HG02970 (cell line): ENCODE measurements around the gene PTCRA.
"Not testable (repeated sequence)": the region's sequence is repeated elsewhere in the genome, so short reads cannot be mapped to it uniquely, and the experiment has no call there.

Experiments
- ATAC-seq: cut with Tn5 transposase; IDR thresholded peaks from one replicate; pipeline ENCODE4 v1.9.1; 2021; ENCODE audit warnings: mild to moderate bottlenecking, moderate library complexity, moderate number of reproducible peaks; ENCODE audit not compliant: unreplicated experiment, low FRiP score

The PTCRA gene

DNA sequence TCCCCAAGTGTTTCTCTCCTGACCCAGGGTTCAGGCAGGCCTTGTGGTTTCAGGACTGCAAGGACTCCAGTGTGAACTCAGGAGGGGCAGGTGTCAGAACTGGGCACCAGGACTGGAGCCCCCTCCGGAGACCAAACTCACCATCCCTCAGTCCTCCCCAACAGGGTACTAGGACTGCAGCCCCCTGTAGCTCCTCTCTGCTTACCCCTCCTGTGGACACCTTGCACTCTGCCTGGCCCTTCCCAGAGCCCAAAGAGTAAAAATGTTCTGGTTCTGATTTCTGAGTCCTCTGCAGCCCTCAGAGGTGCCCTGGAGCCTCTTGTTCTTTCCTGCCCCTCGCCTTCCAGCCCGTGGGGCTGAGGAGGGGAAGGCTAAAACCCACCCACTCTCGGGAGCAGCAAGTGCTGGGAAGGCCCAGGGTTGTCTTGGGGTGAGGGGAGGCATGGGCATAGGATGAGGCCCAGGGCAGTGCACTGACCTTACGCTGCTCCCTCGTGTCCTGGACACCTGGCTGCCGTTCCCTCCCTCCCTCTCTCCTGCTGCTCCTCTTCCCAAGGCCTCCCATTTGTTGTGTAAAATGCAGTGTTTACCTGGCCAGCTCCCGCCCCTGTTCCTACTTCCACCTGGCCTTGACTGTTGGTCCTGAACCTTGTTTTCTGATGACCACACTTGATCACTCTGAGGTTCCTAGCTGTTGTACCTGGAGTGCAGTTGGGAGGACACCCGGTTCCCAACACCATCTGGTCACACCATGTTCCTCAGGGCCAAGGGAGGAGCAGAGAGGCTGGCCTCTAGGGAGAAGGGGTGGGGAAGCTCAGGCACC is 23.3 kb downstream of the PTCRA start:
- ATAC-seq: no peak

DNA sequence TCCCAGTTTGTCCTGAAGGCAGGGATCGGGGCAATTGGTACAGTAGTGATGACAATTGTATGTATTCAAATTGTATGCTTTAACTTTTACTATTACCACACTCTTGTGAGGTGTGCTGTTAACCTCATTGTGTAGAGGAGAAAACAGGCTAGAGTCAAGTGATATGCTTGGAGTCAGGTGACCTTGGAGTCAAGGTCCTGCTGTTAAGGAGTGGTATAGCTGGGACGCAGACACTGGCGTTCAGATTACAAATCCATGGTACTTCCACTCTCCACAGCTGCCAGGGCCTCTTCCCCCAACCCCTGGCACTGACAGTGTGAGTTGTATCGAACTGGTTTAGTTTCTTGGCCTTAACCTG is 23.9 kb downstream of the PTCRA start:
- ATAC-seq: no peak

DNA sequence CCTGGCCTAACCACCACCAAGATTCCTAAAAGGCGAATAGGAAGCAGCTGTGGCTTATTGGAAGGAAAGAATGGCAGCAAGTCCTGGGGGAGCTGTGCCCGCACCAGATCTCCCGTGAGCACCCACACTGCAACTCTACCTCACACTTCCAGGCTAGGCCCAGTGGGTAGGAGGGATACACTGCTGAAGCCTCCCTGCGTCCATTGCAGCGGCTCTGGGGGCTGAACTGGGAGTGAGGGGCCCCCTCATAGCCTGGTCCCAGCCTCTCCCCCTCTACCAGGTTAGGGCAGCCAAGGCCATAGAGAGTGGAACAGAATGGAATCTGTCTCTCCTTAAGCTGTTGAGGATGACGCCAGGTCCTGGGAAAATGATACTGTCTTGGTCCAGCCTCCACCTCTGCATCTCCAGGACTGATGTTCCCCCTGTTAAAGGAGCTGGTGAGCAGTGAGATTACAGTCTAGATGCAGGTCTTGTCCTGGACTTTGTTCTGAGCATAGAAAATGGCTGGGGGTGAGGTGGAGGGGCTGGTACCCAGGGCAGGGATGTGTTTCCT is 24.7 kb downstream of the PTCRA start:
- ATAC-seq: no peak

DNA sequence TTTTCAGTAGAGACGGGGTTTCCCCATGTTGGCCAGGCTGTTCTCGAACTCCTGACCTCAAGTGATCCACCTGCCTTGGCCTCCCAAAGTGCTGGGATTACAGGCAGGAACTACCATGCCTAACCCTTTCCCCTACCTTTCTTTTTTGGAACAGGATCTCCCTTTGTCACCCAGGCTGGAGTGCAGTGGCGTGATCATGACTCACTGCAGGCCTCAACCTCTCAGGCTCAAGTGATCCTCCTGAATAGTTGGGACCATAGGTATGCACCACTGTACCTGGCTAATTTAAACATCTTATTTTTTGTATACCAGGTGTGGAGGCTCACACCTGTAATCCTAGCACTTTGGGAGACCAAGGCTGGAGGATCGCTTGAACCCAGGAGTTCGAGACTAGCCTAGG is 25.5 kb downstream of the PTCRA start:
- ATAC-seq: not testable (repeated sequence)

DNA sequence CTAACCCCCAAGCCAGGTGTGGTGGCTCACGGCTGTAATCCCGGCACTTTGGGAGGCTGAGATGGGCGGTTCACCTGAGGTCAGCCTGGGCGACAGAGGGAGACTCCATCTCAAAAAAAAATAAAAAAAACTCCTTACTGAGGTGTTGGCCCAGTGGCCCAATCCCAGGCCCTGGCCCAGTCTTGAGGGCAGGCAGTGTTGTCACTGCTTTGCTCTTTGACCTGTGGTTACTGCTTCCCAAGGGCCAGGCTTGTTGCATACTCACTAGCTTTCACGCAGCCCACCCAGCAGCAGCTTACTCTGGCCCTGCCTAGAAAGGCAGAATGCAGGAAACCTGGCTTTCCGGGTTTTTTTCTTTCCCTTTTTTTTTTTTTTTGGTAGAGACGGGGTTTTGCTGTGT is 26.6 kb downstream of the PTCRA start:
- no peak for ATAC-seq

DNA sequence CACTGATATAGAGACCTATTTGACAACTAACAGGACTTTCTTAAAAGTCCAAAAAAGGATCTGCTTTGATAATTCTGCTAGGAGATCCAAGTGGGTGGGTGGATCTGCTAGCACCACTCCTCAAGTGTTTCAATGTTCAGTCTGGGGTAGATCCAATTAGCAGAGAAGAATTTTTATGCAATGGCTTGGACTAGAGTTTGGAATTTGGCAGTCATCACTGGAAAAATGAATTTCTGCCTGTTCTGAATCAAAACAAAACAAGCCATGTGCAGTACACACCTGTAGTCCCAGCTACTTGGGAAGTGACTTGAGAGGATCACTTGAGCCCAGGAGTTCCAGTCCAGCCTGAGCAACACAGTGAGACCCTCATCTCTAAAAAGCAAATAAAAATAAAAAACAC is 32.1 kb downstream of the PTCRA start:
- ATAC-seq: no peak

DNA sequence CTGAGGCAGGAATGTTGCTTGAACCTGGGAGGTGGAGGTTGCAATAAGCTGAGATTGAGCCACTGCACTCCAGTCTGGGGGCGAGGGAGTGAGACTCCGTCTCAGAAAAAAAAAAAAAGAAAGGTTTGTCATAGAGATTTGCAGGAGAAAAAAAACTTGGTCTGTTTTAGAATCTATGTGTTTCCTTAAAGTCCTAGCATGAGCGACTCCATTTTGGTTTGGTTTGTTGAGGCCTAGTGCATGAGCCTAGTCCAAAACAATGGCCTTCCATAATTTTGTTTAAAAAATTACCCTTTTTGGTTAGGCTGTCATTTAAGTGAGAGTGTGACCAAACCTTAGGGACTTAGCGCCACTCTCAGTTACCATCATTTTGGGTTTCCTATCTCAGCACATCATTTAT is 36.5 kb downstream of the PTCRA start:
- ATAC-seq: no peak

DNA sequence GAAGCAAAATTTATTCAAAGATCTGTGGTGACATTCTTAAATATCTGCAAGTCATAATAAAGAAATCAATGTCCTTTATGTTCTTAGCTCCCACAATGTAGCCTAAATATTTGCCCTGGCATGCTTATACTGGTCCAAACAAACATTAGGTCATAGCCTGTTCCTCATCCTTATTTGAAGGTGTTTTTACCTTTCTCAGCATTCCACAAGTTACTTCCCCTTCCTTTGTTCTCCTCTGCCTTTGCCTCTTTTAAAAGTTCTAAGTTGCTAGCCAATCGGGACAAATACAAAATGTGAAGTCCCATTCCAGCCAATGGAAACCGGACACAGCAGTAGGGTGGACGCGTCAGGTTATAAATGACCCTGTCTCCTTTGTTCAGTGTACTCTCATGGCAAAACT is 38.6 kb downstream of the PTCRA start:
- ATAC-seq: not testable (repeated sequence)

DNA sequence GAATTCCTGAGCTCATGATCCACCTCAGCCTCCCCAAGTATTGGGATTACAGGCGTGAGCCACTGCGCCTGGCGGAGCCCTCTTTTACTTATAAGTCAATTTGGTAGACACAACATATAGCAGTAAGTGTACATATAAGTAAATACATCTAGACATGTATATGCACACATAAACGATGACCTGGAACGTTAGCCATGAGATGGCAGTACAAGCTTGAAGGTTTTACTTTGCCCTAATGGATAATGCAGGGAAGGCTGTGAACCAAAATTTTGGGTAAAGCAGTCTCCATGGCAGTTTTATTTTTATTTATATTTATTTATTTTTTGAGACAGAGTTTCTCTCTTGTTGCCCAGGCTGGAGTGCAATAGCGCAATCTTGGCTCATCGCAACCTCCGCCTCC is 42.3 kb downstream of the PTCRA start:
- no peak for ATAC-seq

DNA sequence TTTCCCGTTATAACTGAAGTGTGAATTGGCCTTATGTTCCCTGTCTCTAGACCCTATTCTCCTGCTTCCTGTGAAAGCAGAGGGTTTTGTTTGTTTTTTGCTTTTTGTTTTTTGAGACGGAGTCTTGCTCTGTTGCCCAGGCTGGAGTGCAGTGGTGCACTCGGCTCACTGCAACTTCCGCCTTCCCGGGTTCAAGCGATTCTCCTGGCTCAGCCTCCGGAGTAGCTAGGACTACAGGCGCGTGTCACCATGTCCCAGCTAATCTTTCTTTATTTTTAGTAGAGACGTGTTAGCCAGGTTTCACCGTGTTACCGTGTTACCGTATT is 44.0 kb downstream of the PTCRA start:
- no peak for ATAC-seq

DNA sequence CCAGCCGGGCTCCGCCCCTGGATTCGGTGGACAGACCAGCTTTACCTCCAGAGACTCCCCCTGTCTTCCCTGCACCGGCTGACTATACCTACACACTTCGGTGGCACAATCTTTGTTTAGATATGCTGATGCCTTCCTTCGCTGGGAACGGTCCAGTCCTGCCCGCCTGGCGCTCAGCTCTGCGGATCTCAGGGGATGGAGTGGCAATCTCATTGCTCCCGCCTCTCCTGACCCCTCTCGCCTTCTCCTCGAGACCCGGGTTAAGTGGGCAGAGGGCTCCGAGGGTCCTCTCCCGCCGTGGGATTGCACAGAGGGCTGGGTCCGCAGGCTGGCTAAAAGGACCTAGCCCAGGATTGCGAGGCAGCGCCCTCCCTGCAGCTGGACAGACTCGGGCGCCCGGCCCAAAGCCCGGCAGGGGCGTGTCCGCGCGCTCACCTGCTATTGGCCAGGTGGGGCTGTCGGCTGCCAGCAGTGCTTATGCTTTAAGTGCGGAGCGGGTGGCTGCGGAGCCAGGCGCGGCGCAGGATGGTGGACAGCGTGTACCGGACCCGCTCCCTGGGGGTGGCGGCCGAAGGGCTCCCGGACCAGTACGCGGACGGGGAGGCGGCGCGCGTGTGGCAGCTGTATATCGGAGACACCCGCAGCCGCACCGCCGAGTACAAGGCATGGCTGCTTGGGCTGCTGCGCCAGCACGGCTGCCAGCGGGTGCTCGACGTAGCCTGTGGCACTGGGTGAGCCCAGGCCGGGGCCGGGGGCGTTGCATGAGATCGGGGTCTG is 44.6 kb downstream of the PTCRA start, which contains the start of gene GNMT:
GNMT (plus strand) TSS at position 512 of the 777 bp plus-strand sequence; CDS start at position 526, 14 bp downstream.
- no peak for ATAC-seq

DNA sequence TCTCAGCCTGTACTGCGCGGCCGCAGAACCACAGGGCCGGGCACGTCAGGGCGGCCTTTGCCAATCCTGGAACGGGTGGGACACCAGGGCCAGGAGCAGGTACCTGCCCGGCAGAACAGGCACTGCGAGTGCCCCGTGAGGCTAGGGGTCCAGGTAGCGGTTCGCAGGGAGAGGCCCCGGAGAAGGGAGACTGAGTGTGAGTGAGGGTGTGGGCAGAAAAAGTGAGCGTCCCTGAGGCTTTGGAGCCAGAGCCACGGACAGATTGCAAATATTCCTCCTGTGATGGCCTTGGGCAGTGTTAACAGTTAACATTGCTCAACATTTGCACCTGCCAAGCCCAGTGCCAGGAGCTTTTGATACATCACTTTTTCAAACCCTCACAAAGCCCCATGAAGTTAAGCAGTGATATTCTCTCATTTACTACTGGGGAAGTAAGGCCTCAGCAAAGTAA is 45.2 kb downstream of the PTCRA start:
- ATAC-seq: no peak

DNA sequence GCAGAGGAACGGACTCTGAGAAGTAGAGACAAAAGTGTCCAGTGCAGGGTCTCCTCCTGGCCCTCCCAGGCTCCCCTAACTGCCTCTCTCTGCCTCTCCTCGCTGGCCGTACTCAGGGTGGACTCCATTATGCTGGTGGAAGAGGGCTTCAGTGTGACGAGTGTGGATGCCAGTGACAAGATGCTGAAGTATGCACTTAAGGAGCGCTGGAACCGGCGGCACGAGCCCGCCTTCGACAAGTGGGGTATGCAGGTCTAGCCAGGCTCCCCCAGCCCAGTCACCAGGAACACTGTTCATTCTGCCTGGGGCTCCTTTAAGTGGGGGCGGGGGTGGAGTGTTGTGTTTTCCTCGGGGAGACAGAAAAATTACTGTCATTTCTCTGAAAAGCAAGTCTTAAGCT is 46.2 kb downstream of the PTCRA start:
- no peak for ATAC-seq

DNA sequence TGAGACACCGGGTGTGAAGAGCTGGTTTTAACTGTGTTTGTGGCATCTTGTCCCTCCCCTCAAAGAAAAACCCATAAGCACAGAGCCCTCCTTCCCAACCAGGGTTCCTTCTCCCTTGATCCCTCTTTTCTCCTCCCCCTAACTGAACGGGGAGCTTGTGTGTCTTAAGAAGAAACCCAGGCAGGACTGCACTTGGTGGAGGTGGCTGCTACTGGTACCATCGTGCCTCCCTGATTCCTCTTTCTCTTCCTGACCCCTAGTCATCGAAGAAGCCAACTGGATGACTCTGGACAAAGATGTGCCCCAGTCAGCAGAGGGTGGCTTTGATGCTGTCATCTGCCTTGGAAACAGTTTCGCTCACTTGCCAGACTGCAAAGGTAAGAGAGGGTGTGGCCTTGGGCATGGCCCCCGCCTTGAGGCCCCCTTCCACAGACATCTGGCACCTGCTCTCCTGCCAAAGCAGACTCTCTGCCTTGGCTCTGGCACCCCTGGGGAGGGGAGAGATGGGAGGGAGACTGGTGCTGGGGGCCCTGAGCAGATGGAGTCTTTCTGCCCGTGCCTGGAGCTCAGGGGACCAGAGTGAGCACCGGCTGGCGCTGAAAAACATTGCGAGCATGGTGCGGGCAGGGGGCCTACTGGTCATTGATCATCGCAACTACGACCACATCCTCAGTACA is 46.8 kb downstream of the PTCRA start:
- no peak for ATAC-seq

DNA sequence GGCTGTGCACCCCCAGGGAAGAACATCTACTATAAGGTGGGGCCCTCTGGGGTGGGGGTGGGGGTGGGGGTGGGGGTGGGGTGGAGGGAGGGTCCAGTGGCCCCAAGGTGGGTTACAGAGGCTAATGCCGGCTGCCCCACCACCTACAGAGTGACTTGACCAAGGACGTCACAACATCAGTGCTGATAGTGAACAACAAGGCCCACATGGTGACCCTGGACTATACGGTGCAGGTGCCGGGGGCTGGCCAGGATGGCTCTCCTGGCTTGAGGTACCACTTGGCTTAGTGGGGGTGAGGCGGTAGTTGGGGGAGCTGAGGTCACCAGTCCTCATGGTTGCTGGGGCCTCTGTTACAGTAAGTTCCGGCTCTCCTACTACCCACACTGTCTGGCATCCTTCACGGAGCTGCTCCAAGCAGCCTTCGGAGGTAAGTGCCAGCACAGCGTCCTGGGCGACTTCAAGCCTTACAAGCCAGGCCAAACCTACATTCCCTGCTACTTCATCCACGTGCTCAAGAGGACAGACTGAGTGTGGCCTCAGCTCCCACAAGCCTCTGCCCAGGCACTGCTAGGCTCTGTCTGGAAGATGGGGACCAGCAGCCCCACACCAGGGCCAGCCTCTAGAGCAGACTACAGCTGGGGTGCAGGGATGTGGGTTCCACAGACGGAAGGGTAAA is 47.5 kb downstream of the PTCRA start:
- ATAC-seq: no peak

DNA sequence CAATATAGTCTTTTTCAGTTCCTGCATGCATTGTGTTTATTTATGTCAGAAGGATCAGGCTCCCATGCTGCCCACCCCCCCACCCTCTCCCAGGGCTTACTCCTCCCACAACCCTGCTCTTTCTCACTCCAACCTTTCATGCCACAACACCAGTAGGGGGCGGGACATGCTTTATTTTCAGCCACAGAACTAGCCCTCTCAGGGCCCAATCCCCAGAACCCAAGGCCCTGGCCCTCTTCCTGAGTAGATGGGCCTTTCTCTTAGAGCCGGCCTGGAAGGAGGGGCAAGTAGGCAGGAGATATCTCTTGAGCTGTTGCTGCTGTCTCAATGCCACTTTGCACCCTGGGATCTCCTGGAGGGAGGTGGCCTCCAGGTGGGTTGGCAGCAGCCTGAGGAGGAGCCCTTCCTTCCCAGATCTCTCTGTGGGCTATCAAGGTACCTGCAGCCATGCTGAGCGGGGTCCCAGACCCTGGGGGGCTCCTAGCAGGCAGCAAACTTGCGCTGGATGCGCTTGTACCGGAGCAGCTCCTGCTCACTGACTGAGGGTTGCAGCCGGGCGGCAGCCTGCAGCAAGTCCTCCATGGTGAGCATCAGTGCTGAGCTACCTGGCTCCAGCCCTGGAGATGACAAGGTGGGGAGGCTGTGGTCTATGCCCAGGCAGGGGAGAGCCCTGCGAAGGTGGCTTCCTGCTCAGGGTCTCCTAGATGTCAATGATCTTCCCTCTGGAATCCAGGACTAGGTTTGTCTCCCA is 48.2 kb downstream of the PTCRA start:
- no peak for ATAC-seq

DNA sequence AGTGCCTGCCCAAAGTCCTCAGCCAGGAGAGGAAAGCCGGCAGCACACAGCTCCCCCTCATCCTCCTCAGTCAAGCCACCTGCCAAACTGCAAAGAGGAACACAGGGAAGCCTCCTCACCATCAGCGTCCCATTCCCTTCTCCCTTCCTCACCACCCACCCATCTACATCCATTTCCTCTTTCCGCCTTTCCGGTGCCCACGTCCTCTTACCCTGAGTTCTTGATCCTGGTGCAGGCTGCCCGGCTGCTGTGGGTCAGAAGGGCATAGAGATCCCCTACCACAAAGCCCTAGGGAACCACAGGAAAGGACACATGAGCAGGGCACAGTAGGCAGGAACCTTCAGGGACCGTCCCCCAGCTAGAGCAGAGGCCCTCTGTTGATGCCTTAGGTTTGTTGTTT is 50.7 kb downstream of the PTCRA start:
- no peak for ATAC-seq

DNA sequence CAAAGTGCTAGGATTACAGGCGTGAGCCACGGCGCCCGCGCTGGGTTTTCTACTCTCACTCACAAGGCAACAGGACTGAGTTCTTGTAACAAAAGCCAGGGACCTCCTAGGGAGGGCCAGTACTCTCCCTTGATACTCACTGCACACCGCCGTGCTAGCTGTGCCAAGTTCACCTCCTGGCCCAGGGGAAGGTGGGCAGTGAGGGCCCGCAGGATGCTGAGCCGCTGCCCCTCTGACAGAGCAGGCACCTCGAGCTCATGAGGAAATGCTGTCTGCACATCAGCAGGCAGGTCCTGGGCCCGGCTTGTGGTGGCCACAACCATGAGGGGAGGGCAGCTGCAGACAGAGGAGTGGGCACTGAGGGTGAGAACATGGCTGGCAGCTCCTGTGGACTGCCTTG is 51.4 kb downstream of the PTCRA start:
- no peak for ATAC-seq

DNA sequence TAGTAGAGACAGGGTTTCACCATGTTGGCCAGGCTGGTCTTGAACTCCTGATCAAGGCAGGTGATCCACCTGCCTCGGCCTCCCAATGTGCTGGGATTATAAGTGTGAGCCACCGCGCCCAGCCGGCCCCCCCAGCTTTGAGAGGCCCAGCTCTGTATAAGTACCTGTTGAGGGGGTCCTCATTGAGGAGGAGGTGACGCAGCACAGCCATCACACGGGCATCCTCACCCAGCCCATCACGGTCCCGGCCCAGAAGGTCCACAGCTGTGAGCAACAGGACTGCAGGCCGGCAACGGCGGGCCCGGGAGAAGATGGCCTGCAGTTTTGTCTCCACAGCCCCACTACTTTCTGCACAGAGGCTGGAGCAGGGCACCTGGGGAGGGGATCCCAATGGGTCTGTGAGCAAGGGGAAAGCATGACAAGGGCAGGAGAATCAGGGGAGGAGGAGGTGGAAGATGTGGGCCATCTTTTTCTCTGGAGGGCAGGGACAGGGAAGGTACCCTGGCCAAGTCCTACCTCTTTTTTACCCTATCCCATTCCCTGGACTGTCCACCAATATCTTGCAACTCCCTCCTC is 52.4 kb downstream of the PTCRA start:
- no peak for ATAC-seq
